K562 (cell line): Measurements from ENCODE around the gene TFCP2. TPM values are rescaled to one million over a fixed set of nuclear protein-coding genes. Genes with fewer than 3 reads are reported as not detected.

Experiments used
- BCOR ChIP-seq: fragments of 450-650 bp; IDR thresholded peaks from 2 replicates; pipeline ENCODE4 v1.6.1; 2016
- GTF2A2 ChIP-seq: IDR thresholded peaks from 2 replicates; pipeline ENCODE4 v1.6.1; 2016; ENCODE audit warnings: mild to moderate bottlenecking, missing genetic modification characterization, missing compliant biosample characterization
- GTF2F1 ChIP-seq: IDR thresholded peaks from 2 replicates; pipeline ENCODE4 v1.6.1; 2011; ENCODE audit warnings: low read depth, low read length, improper control_type of control experiment
- MAZ ChIP-seq, 2 experiments: fragments of 450-650 bp in 1 of 2; sonication (generic) in 1 of 2; formaldehyde crosslinking; IDR thresholded peaks in 1 of 2; conservative IDR thresholded peaks in 1 of 2; 2 replicates each; pipeline versions ENCODE4 v1.4.0 to v1.5.0; 2020; ENCODE audit warnings: mild to moderate bottlenecking in 1 of 2, missing genetic modification reagents in 1 of 2
- MCM5 ChIP-seq: fragments of 450-650 bp; IDR thresholded peaks from 2 replicates; pipeline ENCODE4 v1.6.1; 2016; ENCODE audit warnings: low read depth
- MEF2A ChIP-seq: IDR thresholded peaks from 2 replicates; pipeline ENCODE4 v1.6.1; 2011; ENCODE audit warnings: low read depth, mild to moderate bottlenecking, low read length, moderate library complexity; ENCODE audit not compliant: control insufficient read depth
- NFIX ChIP-seq: fragments of 250-450 bp; sonication (Bioruptor Pico); IDR thresholded peaks from 2 replicates; pipeline ENCODE4 v1.4.0; 2020; ENCODE audit warnings: low read depth, mild to moderate bottlenecking, moderate library complexity
- POLR2A ChIP-seq: fragments of 450-650 bp; conservative IDR thresholded peaks from 2 replicates; pipeline ENCODE4 v1.6.1; 2016
- RAD21 ChIP-seq, 2 experiments: fragments of 250-450 bp in 1 of 2; fragments of 450-650 bp in 1 of 2; sonication (Bioruptor Pico) in 1 of 2; formaldehyde crosslinking in 1 of 2; IDR thresholded peaks in 1 of 2; conservative IDR thresholded peaks in 1 of 2; 2 replicates each; pipeline versions ENCODE4 v1.4.0 to v1.8.0; 2020 to 2022; ENCODE audit warnings: mild to moderate bottlenecking in 2 of 2, moderate library complexity in 1 of 2
- SIN3B ChIP-seq: fragments of 450-650 bp; IDR thresholded peaks from 2 replicates; pipeline ENCODE4 v1.6.1; 2017; ENCODE audit warnings: low read depth, mild to moderate bottlenecking, moderate library complexity
- ZBED1 ChIP-seq: IDR thresholded peaks from 2 replicates; pipeline ENCODE4 v1.6.1; 2014
- ZNF507 ChIP-seq: conservative IDR thresholded peaks from 2 replicates; pipeline ENCODE4 v1.6.1; 2017; ENCODE audit warnings: missing genetic modification characterization, missing compliant biosample characterization
- polyA plus RNA-seq, 8 experiments: library from polyadenylated mRNA; depleted of rRNA in 4 of 8; stranded (reverse) in 5 of 8; unstranded in 3 of 8; fragments of >200 nt; fragmentation: Nextera tagmentation in 2 of 8; fragmentation: Illumina TruSeq in 1 of 8; extraction: Ambion mirVana in 2 of 8; extraction: Trizol in 1 of 8; gene quantifications; 2 replicates each; pipeline versions ENCODE4 v1.2.1 to v1.2.3, GENCODE V29; 2011 to 2014; ENCODE audit warnings: inconsistent platforms in 1 of 8, missing spikeins in 1 of 8
- total RNA-seq, 7 experiments: library from RNA; depleted of rRNA in 6 of 7; stranded (reverse); fragments of >200 nt in 6 of 7; fragmentation: Illumina TruSeq in 2 of 7; extraction: Trizol in 2 of 7; gene quantifications; 2 replicates each; pipeline versions ENCODE4 v1.2.1 to v1.2.3, GENCODE V29; 2011 to 2021; ENCODE audit warnings: low replicate concordance in 1 of 7
- TF ChIP-seq, protein P1 (sequence below): fragments of 250-450 bp; sonication (Bioruptor Pico); IDR thresholded peaks from 2 replicates; pipeline ENCODE4 v1.4.0; 2020; ENCODE audit warnings: mild to moderate bottlenecking, moderate library complexity
- TF ChIP-seq, protein P2 (sequence below): sonication (generic); formaldehyde crosslinking; IDR thresholded peaks from 2 replicates; pipeline ENCODE4 v1.8.0; 2023; ENCODE audit warnings: missing genetic modification reagents, mild to moderate bottlenecking, borderline replicate concordance
- TF ChIP-seq, protein P3 (sequence below): fragments of 450-650 bp; IDR thresholded peaks from 2 replicates; pipeline ENCODE4 v1.6.1; 2014; ENCODE audit warnings: low read depth, mild to moderate bottlenecking, moderate library complexity, borderline replicate concordance
- TF ChIP-seq, protein P4 (sequence below): fragments of 250-450 bp; sonication (Bioruptor Pico); IDR thresholded peaks from 2 replicates; pipeline ENCODE4 v1.5.0; 2021

The TFCP2 gene
- total and polyA plus RNA-seq, 9 of the 15 experiments (the other 6 are each of a cell fraction or from before 2014, with no cell fraction given): 8.0 to 38.9 (median 19.3) TPM

DNA sequence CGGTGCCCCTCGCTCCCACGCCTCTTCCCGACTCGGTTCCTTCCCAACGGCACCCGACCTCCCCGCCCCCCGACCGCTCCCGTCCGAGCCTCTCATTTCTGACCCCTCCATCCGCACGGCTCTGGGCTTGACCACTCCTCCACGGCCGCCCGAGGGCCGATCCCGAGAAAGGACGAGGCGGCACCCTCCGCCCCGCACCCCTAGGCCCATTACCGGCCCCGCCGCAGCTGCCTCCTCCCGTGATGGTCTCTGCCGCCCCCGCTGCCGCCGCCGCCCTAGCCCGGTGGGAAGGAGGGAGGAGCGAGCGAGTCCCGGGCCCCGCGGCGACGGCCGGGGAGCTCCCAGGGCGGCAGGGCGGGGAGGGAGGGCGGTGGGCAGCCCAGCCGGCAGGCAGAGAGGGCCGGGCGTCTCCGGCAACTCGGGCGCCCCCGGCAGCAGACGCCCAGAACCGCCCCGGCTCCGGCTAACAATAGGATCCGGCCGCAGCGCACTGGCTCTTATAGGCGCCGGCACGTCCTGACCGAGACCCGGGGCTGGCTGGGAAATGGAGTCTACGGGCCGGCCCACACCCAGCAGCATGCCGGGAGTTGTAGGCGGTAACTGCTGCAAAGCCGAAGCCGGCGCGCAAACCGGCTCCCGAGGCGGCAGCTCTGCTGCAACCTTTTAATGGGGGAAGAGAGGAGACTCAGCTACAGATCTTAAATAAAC lies 89.7 kb downstream of the TFCP2 start, which contains the start of gene CSRNP2 (continued):
- TF ChIP-seq BCOR (no peak; the same call in 1 of the 2 replicates), POLR2A (peak; percentile 93), NFIX (CRISPR knock-in tag) (no peak), RAD21 (CRISPR knock-in tag; conservative IDR thresholded peaks at IDR 0.05 in 1 of 2, IDR thresholded peaks at IDR 0.05 in 1 of 2) (no peak), MEF2A (no peak), SIN3B (peak; percentile 74; the same call in 1 of the 2 replicates), MCM5 (no peak), MAZ (CRISPR knock-in tag; conservative IDR thresholded peaks at IDR 0.05 in 1 of 2, IDR thresholded peaks at IDR 0.05 in 1 of 2) (peak; percentile 35 to 87; a peak in 3 of 4 replicates), ZNF507 (no peak), GTF2F1 (peak; percentile 96), GTF2A2 (tag) (no peak), ZBED1 (no peak)
- TF ChIP-seq, protein P1, sequence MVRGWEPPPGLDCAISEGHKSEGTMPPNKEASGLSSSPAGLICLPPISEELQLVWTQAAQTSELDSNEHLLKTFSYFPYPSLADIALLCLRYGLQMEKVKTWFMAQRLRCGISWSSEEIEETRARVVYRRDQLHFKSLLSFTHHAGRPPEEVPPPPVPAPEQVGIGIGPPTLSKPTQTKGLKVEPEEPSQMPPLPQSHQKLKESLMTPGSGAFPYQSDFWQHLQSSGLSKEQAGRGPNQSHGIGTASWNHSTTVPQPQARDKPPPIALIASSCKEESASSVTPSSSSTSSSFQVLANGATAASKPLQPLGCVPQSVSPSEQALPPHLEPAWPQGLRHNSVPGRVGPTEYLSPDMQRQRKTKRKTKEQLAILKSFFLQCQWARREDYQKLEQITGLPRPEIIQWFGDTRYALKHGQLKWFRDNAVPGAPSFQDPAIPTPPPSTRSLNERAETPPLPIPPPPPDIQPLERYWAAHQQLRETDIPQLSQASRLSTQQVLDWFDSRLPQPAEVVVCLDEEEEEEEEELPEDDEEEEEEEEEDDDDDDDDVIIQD (CRISPR knock-in tag): no peak
- TF ChIP-seq, protein P2, sequence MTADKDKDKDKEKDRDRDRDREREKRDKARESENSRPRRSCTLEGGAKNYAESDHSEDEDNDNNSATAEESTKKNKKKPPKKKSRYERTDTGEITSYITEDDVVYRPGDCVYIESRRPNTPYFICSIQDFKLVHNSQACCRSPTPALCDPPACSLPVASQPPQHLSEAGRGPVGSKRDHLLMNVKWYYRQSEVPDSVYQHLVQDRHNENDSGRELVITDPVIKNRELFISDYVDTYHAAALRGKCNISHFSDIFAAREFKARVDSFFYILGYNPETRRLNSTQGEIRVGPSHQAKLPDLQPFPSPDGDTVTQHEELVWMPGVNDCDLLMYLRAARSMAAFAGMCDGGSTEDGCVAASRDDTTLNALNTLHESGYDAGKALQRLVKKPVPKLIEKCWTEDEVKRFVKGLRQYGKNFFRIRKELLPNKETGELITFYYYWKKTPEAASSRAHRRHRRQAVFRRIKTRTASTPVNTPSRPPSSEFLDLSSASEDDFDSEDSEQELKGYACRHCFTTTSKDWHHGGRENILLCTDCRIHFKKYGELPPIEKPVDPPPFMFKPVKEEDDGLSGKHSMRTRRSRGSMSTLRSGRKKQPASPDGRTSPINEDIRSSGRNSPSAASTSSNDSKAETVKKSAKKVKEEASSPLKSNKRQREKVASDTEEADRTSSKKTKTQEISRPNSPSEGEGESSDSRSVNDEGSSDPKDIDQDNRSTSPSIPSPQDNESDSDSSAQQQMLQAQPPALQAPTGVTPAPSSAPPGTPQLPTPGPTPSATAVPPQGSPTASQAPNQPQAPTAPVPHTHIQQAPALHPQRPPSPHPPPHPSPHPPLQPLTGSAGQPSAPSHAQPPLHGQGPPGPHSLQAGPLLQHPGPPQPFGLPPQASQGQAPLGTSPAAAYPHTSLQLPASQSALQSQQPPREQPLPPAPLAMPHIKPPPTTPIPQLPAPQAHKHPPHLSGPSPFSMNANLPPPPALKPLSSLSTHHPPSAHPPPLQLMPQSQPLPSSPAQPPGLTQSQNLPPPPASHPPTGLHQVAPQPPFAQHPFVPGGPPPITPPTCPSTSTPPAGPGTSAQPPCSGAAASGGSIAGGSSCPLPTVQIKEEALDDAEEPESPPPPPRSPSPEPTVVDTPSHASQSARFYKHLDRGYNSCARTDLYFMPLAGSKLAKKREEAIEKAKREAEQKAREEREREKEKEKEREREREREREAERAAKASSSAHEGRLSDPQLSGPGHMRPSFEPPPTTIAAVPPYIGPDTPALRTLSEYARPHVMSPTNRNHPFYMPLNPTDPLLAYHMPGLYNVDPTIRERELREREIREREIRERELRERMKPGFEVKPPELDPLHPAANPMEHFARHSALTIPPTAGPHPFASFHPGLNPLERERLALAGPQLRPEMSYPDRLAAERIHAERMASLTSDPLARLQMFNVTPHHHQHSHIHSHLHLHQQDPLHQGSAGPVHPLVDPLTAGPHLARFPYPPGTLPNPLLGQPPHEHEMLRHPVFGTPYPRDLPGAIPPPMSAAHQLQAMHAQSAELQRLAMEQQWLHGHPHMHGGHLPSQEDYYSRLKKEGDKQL: no peak
- TF ChIP-seq, protein P3, sequence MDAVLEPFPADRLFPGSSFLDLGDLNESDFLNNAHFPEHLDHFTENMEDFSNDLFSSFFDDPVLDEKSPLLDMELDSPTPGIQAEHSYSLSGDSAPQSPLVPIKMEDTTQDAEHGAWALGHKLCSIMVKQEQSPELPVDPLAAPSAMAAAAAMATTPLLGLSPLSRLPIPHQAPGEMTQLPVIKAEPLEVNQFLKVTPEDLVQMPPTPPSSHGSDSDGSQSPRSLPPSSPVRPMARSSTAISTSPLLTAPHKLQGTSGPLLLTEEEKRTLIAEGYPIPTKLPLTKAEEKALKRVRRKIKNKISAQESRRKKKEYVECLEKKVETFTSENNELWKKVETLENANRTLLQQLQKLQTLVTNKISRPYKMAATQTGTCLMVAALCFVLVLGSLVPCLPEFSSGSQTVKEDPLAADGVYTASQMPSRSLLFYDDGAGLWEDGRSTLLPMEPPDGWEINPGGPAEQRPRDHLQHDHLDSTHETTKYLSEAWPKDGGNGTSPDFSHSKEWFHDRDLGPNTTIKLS: peak; percentile 86
- TF ChIP-seq, protein P4, sequence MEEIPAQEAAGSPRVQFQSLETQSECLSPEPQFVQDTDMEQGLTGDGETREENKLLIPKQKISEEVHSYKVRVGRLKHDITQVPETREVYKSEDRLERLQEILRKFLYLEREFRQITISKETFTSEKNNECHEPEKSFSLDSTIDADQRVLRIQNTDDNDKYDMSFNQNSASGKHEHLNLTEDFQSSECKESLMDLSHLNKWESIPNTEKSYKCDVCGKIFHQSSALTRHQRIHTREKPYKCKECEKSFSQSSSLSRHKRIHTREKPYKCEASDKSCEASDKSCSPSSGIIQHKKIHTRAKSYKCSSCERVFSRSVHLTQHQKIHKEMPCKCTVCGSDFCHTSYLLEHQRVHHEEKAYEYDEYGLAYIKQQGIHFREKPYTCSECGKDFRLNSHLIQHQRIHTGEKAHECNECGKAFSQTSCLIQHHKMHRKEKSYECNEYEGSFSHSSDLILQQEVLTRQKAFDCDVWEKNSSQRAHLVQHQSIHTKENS: no peak
